Measurements from ENCODE around the gene TCL1A. TPM values are rescaled to one million over a fixed set of nuclear protein-coding genes. Genes with fewer than 3 reads are reported as not detected.

The TCL1A gene
- total RNA-seq, 1 experiment from 2014 or later: 0.30 TPM

GRCh38 chr14:95659990-95660385, 53.9 kb downstream of the TCL1A start:
- H3K79me2 ChIP-seq (ENCODE audit: insufficient read depth, low read length): no peaks in the 10 kb centered on the region
- CTCF ChIA-PET: no interaction called here

More at GRCh38 chr14:95659990-95660385, 53.9 kb downstream of the TCL1A start:
- BruUV-seq (replicated peaks): no TSS peak
- no peaks in the 10 kb centered on the region for H3K36me3 ChIP-seq (ENCODE audit: control insufficient read depth in 1 of 2, insufficient read depth in 2 of 2, low read length in 2 of 2)
- H4K20me1 ChIP-seq (ENCODE audit: insufficient read depth): no peaks in the 10 kb centered on the region
- no peak overlapping the region for H3K4me3 ChIP-seq (replicated peaks in 1 of 2; ENCODE audit: low read depth in 1 of 2, low read length in 2 of 2)
- DNase-seq (ENCODE audit: low read depth, low spot score) (no peak), ATAC-seq (no peak)
- TF ChIP-seq RAD21 (IDR thresholded peaks at IDR 0.05; ENCODE audit: low read depth): no peak
- no peak for TF ChIP-seq CBX3 (IDR thresholded peaks at IDR 0.05; ENCODE audit: low read depth)
- no peak for TF ChIP-seq POLR2AphosphoS5 (IDR thresholded peaks at IDR 0.05; ENCODE audit: low read depth, low read length)
- no peak for TF ChIP-seq JUND (IDR thresholded peaks at IDR 0.05)
- no peak for TF ChIP-seq TCF7L2 (IDR thresholded peaks at IDR 0.05; ENCODE audit: borderline replicate concordance, extremely low read depth, insufficient read depth, insufficient read length)
- no peak for TF ChIP-seq EGR1 (IDR thresholded peaks at IDR 0.05; ENCODE audit: low read depth)
- TF ChIP-seq ZNF274 (IDR thresholded peaks at IDR 0.05; ENCODE audit: low read depth, low read length): no peak
- TF ChIP-seq CTCF (IDR thresholded peaks at IDR 0.05 in 2 of 3, conservative IDR thresholded peaks at IDR 0.05 in 1 of 3; ENCODE audit: borderline replicate concordance in 1 of 3, insufficient read depth in 1 of 3, low read depth in 2 of 3, low read length in 2 of 3): no peak
- no peak for TF ChIP-seq ZFX (IDR thresholded peaks at IDR 0.05)
- TF ChIP-seq, protein P1, sequence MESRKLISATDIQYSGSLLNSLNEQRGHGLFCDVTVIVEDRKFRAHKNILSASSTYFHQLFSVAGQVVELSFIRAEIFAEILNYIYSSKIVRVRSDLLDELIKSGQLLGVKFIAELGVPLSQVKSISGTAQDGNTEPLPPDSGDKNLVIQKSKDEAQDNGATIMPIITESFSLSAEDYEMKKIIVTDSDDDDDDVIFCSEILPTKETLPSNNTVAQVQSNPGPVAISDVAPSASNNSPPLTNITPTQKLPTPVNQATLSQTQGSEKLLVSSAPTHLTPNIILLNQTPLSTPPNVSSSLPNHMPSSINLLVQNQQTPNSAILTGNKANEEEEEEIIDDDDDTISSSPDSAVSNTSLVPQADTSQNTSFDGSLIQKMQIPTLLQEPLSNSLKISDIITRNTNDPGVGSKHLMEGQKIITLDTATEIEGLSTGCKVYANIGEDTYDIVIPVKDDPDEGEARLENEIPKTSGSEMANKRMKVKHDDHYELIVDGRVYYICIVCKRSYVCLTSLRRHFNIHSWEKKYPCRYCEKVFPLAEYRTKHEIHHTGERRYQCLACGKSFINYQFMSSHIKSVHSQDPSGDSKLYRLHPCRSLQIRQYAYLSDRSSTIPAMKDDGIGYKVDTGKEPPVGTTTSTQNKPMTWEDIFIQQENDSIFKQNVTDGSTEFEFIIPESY (IDR thresholded peaks at IDR 0.05; ENCODE audit: extremely low read depth, insufficient replicate concordance, low read length): no peak
- no peak for TF ChIP-seq YY1 (IDR thresholded peaks at IDR 0.05; ENCODE audit: extremely low read depth, insufficient replicate concordance, low read depth, low read length)
- TF ChIP-seq REST (IDR thresholded peaks at IDR 0.05; ENCODE audit: low read depth): no peak
- no peak for TF ChIP-seq ELF1 (IDR thresholded peaks at IDR 0.05; ENCODE audit: borderline replicate concordance, low read depth)
- no peak for TF ChIP-seq MAX (IDR thresholded peaks at IDR 0.05)
- ChIA-PET POLR2A (no interaction called here), RAD21 (ENCODE audit: low non-redundant PET in 1 of 2, low total read pairs in 2 of 2, uncharacterized antibody in 2 of 2, unreplicated experiment in 2 of 2) (no interaction called here)
- intact Hi-C loops (cut with micrococcal nuclease): no loop called here
- no peak overlapping the region for H3K4me2 ChIP-seq (ENCODE audit: low read length)
- H3K4me1 ChIP-seq (ENCODE audit: control insufficient read depth in 1 of 2, insufficient read depth in 2 of 2, low read length in 2 of 2): peaks cover 0 to 5% of the 10 kb centered on the region in 2 experiments; a peak in 2 of 4 replicates
- H2AFZ ChIP-seq (ENCODE audit: low read depth, low read length, poor library complexity, severe bottlenecking): no peak overlapping the region
- no peaks in the 10 kb centered on the region for H3K9me2 ChIP-seq (ENCODE audit: insufficient read depth)
- H3K9ac ChIP-seq (ENCODE audit: low read length): no peak overlapping the region
- no peak overlapping the region for H3K27ac ChIP-seq (ENCODE audit: low read depth, low read length)
- no peaks in the 10 kb centered on the region for H3K9me3 ChIP-seq (ENCODE audit: control insufficient read depth in 1 of 2, insufficient read depth in 1 of 2, low read depth in 1 of 2, low read length in 2 of 2)
- H3K27me3 ChIP-seq (ENCODE audit: insufficient read depth, low read length): peaks cover 34% of the 10 kb centered on the region

Data from HCT116 (cell line).